HEK293 (cell line): ENCODE measurements around the gene GALNS.
A peak's percentile ranks its signal among the peaks of the same experiment; 100 is the strongest.

ENCODE experiments used
- EGR2 ChIP-seq: fragments of 450-650 bp; formaldehyde crosslinking; IDR thresholded peaks from 2 replicates; pipeline ENCODE4 v1.5.1; 2016; ENCODE audit warnings: low read depth, missing biosample characterization, missing genetic modification characterization
- HOXA7 ChIP-seq: sonication (generic); formaldehyde crosslinking; IDR thresholded peaks from 2 replicates; pipeline ENCODE4 v1.8.1; 2022; ENCODE audit warnings: missing genetic modification reagents, borderline replicate concordance
- HOXD13 ChIP-seq: sonication (generic); formaldehyde crosslinking; IDR thresholded peaks from 2 replicates; pipeline ENCODE4 v1.8.0; 2022; ENCODE audit warnings: missing genetic modification reagents, borderline replicate concordance
- IKZF3 ChIP-seq: fragments of 450-650 bp; IDR thresholded peaks from 2 replicates; pipeline ENCODE4 v1.5.0; 2018; ENCODE audit warnings: missing biosample characterization, mild to moderate bottlenecking, missing genetic modification characterization, moderate library complexity
- KLF10 ChIP-seq: fragments of 450-650 bp; IDR thresholded peaks from 2 replicates; pipeline ENCODE4 v1.5.1; 2018; ENCODE audit warnings: missing biosample characterization, mild to moderate bottlenecking, missing genetic modification characterization
- MEIS1 ChIP-seq: sonication (generic); formaldehyde crosslinking; IDR thresholded peaks from 2 replicates; pipeline ENCODE4 v1.8.1; 2022; ENCODE audit warnings: missing genetic modification reagents, mild to moderate bottlenecking, borderline replicate concordance
- TRIM28 ChIP-seq: IDR thresholded peaks from 2 replicates; pipeline ENCODE4 v1.6.1; 2011; ENCODE audit warnings: low read length, control low read depth, borderline replicate concordance
- ZBTB1 ChIP-seq: fragments of 450-650 bp; formaldehyde crosslinking; IDR thresholded peaks from 2 replicates; pipeline ENCODE4 v1.5.1; 2016; ENCODE audit warnings: missing biosample characterization, missing genetic modification characterization
- ZBTB7A ChIP-seq: fragments of 450-650 bp; formaldehyde crosslinking; IDR thresholded peaks from 2 replicates; pipeline ENCODE4 v1.5.1; 2016; ENCODE audit warnings: low read depth, missing biosample characterization, missing genetic modification characterization
- ZFP69B ChIP-seq: fragments of 450-650 bp; formaldehyde crosslinking; IDR thresholded peaks from 2 replicates; pipeline ENCODE4 v1.5.1; 2016; ENCODE audit warnings: missing biosample characterization, missing genetic modification characterization
- ZIC2 ChIP-seq: fragments of 450-650 bp; formaldehyde crosslinking; IDR thresholded peaks from 2 replicates; pipeline ENCODE4 v1.5.1; 2016; ENCODE audit warnings: missing biosample characterization, missing genetic modification characterization
- ZNF184 ChIP-seq: fragments of 450-650 bp; IDR thresholded peaks from 2 replicates; pipeline ENCODE4 v1.5.1; 2018; ENCODE audit warnings: missing biosample characterization, mild to moderate bottlenecking, missing genetic modification characterization
- ZNF202 ChIP-seq: fragments of 450-650 bp; formaldehyde crosslinking; IDR thresholded peaks from 2 replicates; pipeline ENCODE4 v1.5.1; 2016; ENCODE audit warnings: missing biosample characterization, missing genetic modification characterization, borderline replicate concordance
- ZNF223 ChIP-seq: fragments of 450-650 bp; formaldehyde crosslinking; IDR thresholded peaks from 2 replicates; pipeline ENCODE4 v1.5.1; 2016; ENCODE audit warnings: missing biosample characterization, missing genetic modification characterization
- ZNF24 ChIP-seq: fragments of 450-650 bp; formaldehyde crosslinking; IDR thresholded peaks from 2 replicates; pipeline ENCODE4 v1.5.1; 2016; ENCODE audit warnings: missing biosample characterization, missing genetic modification characterization
- ZNF366 ChIP-seq: fragments of 450-650 bp; formaldehyde crosslinking; conservative IDR thresholded peaks from 2 replicates; pipeline ENCODE4 v1.5.1; 2016; ENCODE audit warnings: missing biosample characterization, missing genetic modification characterization
- ZNF423 ChIP-seq: fragments of 450-650 bp; formaldehyde crosslinking; IDR thresholded peaks from 2 replicates; pipeline ENCODE4 v1.5.1; 2016; ENCODE audit warnings: missing biosample characterization, missing genetic modification characterization
- ZNF558 ChIP-seq: fragments of 450-650 bp; formaldehyde crosslinking; IDR thresholded peaks from 2 replicates; pipeline ENCODE4 v1.5.1; 2016; ENCODE audit warnings: missing biosample characterization, missing genetic modification characterization
- ZNF560 ChIP-seq: fragments of 450-650 bp; formaldehyde crosslinking; IDR thresholded peaks from 2 replicates; pipeline ENCODE4 v1.5.1; 2017; ENCODE audit warnings: missing biosample characterization, missing genetic modification characterization, borderline replicate concordance
- ZNF654 ChIP-seq: fragments of 450-650 bp; formaldehyde crosslinking; IDR thresholded peaks from 2 replicates; pipeline ENCODE4 v1.5.1; 2016; ENCODE audit warnings: low read depth, missing biosample characterization, missing genetic modification characterization
- ZNF777 ChIP-seq: fragments of 450-650 bp; formaldehyde crosslinking; IDR thresholded peaks from 2 replicates; pipeline ENCODE4 v1.5.1; 2017; ENCODE audit warnings: missing biosample characterization, missing genetic modification characterization, borderline replicate concordance
- TF ChIP-seq, protein P1 (sequence below): fragments of 450-650 bp; formaldehyde crosslinking; IDR thresholded peaks from 2 replicates; pipeline ENCODE4 v1.5.1; 2016; ENCODE audit warnings: missing biosample characterization, missing genetic modification characterization
- TF ChIP-seq, protein P2 (sequence below): fragments of 450-650 bp; formaldehyde crosslinking; IDR thresholded peaks from 2 replicates; pipeline ENCODE4 v1.5.1; 2016; ENCODE audit warnings: missing biosample characterization, missing genetic modification characterization, borderline replicate concordance
- TF ChIP-seq, protein P3 (sequence below): fragments of 450-650 bp; formaldehyde crosslinking; IDR thresholded peaks from 2 replicates; pipeline ENCODE4 v1.5.0; 2017; ENCODE audit warnings: missing biosample characterization, missing genetic modification characterization, borderline replicate concordance
- TF ChIP-seq, protein P4 (sequence below): fragments of 450-650 bp; formaldehyde crosslinking; IDR thresholded peaks from 2 replicates; pipeline ENCODE4 v1.5.1; 2016; ENCODE audit warnings: missing biosample characterization, missing genetic modification characterization
- TF ChIP-seq, protein P5 (sequence below): fragments of 450-650 bp; formaldehyde crosslinking; conservative IDR thresholded peaks from 2 replicates; pipeline ENCODE4 v1.5.1; 2016; ENCODE audit warnings: low read depth, missing biosample characterization, missing genetic modification characterization

The GALNS gene

DNA sequence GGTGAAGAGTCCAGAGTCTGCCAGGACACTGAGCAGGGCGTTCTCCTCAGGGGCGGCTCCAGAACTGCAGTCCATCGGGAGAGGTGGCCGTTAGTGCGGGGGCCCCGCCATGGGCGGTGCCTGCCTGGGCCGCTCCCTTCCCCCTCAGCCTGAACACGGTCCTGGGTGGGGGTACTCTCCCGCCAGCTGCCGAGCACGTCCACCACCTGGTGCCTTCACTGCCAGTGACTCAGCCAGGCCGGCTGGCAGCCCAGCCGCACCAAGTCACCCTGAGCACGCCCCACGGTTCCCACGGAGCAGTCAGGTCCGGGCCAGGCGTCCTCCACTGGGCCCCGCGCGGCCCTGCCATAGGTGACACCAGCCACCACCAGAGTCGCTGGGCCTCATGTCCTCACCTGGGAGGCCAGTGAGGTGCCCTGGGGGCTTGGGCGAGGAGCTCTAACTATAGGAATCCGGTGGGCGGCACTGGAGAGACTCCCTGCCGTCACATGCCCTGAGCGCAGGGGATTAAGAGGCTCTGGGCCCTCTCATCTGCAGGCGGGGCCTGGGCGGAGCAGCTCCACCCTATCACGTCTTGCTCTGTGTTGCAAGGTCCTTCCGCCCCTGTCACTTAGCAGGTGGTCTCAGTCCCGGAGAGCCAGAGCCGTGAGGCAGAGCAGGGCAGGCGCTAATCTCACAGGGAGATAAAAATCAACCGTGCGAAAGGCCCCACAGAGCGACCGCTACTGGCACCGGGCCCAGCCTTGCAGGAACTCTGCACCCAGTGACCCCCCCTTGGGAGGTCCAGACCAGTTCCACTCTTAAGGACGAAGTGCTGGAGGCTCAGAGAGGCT is 86.1 kb downstream of the GALNS start (continued):
- TF ChIP-seq, protein P1, sequence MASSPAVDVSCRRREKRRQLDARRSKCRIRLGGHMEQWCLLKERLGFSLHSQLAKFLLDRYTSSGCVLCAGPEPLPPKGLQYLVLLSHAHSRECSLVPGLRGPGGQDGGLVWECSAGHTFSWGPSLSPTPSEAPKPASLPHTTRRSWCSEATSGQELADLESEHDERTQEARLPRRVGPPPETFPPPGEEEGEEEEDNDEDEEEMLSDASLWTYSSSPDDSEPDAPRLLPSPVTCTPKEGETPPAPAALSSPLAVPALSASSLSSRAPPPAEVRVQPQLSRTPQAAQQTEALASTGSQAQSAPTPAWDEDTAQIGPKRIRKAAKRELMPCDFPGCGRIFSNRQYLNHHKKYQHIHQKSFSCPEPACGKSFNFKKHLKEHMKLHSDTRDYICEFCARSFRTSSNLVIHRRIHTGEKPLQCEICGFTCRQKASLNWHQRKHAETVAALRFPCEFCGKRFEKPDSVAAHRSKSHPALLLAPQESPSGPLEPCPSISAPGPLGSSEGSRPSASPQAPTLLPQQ: peak; percentile 92
- TF ChIP-seq TRIM28: no peak; the same call in 1 of the 2 replicates
- no peak for TF ChIP-seq ZNF202 (tag by site-specific recombination)
- TF ChIP-seq, protein P2, sequence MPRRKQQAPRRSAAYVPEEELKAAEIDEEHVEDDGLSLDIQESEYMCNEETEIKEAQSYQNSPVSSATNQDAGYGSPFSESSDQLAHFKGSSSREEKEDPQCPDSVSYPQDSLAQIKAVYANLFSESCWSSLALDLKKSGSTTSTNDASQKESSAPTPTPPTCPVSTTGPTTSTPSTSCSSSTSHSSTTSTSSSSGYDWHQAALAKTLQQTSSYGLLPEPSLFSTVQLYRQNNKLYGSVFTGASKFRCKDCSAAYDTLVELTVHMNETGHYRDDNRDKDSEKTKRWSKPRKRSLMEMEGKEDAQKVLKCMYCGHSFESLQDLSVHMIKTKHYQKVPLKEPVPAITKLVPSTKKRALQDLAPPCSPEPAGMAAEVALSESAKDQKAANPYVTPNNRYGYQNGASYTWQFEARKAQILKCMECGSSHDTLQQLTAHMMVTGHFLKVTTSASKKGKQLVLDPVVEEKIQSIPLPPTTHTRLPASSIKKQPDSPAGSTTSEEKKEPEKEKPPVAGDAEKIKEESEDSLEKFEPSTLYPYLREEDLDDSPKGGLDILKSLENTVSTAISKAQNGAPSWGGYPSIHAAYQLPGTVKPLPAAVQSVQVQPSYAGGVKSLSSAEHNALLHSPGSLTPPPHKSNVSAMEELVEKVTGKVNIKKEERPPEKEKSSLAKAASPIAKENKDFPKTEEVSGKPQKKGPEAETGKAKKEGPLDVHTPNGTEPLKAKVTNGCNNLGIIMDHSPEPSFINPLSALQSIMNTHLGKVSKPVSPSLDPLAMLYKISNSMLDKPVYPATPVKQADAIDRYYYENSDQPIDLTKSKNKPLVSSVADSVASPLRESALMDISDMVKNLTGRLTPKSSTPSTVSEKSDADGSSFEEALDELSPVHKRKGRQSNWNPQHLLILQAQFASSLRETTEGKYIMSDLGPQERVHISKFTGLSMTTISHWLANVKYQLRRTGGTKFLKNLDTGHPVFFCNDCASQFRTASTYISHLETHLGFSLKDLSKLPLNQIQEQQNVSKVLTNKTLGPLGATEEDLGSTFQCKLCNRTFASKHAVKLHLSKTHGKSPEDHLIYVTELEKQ (tag by site-specific recombination): no peak
- no peak for TF ChIP-seq MEIS1
- peak; percentile 98 for TF ChIP-seq ZNF423 (tag by site-specific recombination)
- TF ChIP-seq ZNF223 (tag by site-specific recombination): no peak
- TF ChIP-seq KLF10 (tag by site-specific recombination): peak; percentile 56
- TF ChIP-seq, protein P3, sequence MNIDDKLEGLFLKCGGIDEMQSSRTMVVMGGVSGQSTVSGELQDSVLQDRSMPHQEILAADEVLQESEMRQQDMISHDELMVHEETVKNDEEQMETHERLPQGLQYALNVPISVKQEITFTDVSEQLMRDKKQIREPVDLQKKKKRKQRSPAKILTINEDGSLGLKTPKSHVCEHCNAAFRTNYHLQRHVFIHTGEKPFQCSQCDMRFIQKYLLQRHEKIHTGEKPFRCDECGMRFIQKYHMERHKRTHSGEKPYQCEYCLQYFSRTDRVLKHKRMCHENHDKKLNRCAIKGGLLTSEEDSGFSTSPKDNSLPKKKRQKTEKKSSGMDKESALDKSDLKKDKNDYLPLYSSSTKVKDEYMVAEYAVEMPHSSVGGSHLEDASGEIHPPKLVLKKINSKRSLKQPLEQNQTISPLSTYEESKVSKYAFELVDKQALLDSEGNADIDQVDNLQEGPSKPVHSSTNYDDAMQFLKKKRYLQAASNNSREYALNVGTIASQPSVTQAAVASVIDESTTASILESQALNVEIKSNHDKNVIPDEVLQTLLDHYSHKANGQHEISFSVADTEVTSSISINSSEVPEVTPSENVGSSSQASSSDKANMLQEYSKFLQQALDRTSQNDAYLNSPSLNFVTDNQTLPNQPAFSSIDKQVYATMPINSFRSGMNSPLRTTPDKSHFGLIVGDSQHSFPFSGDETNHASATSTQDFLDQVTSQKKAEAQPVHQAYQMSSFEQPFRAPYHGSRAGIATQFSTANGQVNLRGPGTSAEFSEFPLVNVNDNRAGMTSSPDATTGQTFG: no peak
- TF ChIP-seq ZBTB7A (tag by site-specific recombination): 0 out of 2 replicates have a peak, but pooled peaks have one; percentile 44
- peak; percentile 84 for TF ChIP-seq EGR2 (tag by site-specific recombination)
- peak; percentile 95 for TF ChIP-seq ZIC2 (tag by site-specific recombination)
- peak; percentile 49 for TF ChIP-seq ZNF366 (tag by site-specific recombination)
- no peak for TF ChIP-seq ZNF24 (tag by site-specific recombination)
- TF ChIP-seq HOXA7 (CRISPR knock-in tag): no peak
- TF ChIP-seq ZBTB1: no peak
- TF ChIP-seq HOXD13 (CRISPR knock-in tag): no peak
- TF ChIP-seq ZNF777 (tag by site-specific recombination): no peak
- TF ChIP-seq ZNF654: no peak
- no peak for TF ChIP-seq ZNF184 (tag by site-specific recombination)
- TF ChIP-seq ZNF560: no peak
- TF ChIP-seq, protein P4, sequence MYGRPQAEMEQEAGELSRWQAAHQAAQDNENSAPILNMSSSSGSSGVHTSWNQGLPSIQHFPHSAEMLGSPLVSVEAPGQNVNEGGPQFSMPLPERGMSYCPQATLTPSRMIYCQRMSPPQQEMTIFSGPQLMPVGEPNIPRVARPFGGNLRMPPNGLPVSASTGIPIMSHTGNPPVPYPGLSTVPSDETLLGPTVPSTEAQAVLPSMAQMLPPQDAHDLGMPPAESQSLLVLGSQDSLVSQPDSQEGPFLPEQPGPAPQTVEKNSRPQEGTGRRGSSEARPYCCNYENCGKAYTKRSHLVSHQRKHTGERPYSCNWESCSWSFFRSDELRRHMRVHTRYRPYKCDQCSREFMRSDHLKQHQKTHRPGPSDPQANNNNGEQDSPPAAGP (tag by site-specific recombination): peak; percentile 48; the same call in 1 of the 2 replicates
- TF ChIP-seq, protein P5, sequence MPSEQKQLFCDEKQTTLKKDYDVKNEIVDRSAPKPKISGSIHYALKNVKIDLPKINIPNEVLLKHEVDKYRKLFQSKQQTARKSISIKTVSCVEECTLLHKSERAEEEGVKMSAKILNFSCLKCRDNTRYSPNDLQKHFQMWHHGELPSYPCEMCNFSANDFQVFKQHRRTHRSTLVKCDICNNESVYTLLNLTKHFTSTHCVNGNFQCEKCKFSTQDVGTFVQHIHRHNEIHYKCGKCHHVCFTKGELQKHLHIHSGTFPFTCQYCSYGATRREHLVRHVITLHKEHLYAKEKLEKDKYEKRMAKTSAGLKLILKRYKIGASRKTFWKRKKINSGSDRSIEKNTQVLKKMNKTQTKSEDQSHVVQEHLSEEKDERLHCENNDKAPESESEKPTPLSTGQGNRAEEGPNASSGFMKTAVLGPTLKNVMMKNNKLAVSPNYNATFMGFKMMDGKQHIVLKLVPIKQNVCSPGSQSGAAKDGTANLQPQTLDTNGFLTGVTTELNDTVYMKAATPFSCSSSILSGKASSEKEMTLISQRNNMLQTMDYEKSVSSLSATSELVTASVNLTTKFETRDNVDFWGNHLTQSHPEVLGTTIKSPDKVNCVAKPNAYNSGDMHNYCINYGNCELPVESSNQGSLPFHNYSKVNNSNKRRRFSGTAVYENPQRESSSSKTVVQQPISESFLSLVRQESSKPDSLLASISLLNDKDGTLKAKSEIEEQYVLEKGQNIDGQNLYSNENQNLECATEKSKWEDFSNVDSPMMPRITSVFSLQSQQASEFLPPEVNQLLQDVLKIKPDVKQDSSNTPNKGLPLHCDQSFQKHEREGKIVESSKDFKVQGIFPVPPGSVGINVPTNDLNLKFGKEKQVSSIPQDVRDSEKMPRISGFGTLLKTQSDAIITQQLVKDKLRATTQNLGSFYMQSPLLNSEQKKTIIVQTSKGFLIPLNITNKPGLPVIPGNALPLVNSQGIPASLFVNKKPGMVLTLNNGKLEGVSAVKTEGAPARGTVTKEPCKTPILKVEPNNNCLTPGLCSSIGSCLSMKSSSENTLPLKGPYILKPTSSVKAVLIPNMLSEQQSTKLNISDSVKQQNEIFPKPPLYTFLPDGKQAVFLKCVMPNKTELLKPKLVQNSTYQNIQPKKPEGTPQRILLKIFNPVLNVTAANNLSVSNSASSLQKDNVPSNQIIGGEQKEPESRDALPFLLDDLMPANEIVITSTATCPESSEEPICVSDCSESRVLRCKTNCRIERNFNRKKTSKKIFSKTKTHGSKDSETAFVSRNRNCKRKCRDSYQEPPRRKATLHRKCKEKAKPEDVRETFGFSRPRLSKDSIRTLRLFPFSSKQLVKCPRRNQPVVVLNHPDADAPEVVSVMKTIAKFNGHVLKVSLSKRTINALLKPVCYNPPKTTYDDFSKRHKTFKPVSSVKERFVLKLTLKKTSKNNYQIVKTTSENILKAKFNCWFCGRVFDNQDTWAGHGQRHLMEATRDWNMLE (tag by site-specific recombination): no peak
- TF ChIP-seq ZNF558: no peak
- TF ChIP-seq IKZF3: peak; percentile 64
- TF ChIP-seq ZFP69B (tag by site-specific recombination): peak; percentile 73; the same call in 1 of the 2 replicates
